SH-SY5Y (cell line): ENCODE data around the gene LRMDA.

Source experiments
- GATA2 ChIP-seq: IDR thresholded peaks from 2 replicates; pipeline ENCODE4 v1.6.1; 2011; ENCODE audit warnings: mild to moderate bottlenecking, low read depth, low read length
- GATA3 ChIP-seq: IDR thresholded peaks from 2 replicates; pipeline ENCODE4 v1.6.1; 2011; ENCODE audit warnings: low read depth, mild to moderate bottlenecking, low read length, moderate library complexity

DNA sequence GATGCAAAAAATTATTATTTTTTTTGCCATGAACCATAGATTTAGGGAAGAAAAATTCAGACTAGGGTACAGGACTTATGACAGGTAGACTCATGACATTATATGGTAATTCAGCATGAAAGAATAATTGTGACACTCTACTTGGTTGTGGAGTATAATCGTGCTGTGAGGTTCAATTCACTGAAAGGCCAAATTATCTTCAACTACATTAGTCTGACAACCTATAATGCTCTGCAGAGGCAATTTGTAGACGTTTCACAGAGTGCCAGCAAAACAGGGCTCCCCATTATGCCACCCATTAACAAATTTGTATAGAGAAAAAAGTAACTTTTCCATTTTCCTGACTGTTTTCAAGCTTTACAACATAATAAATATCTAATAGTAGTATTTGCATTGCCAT lies 292.6 kb downstream of the LRMDA start:
- TF ChIP-seq GATA2 (no peak), GATA3 (no peak)
